HUDEP-2 (cell line): ENCODE data around the gene CTU1.

Experiments
- DNase-seq, 76 experiments: peaks; one replicate each; lab custom pipeline; 2025; ENCODE audit not compliant: unreplicated experiment in 76 of 76; lab: John Stamatoyannopoulos, UW

CTU1 gene

DNA sequence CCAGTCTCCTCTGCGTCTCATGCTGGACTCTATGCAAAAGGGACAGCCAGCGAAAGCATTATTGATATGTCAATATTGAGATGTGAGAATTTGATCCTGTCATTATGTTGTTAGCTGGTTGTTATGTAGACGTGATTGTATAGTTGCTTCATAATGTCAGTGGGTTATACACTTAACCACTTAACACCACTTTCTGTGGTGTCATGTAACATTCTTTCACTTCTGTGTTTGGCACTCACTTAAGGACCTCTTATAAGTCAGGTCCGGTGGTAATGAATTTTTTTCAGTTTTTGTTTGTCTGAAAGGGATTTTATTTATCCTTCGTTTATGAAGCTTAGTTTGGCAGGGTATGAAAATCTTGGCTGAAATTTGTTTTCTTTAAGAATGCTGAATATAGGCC is 26.8 kb upstream of the CTU1 start:
- no peak for DNase-seq

DNA sequence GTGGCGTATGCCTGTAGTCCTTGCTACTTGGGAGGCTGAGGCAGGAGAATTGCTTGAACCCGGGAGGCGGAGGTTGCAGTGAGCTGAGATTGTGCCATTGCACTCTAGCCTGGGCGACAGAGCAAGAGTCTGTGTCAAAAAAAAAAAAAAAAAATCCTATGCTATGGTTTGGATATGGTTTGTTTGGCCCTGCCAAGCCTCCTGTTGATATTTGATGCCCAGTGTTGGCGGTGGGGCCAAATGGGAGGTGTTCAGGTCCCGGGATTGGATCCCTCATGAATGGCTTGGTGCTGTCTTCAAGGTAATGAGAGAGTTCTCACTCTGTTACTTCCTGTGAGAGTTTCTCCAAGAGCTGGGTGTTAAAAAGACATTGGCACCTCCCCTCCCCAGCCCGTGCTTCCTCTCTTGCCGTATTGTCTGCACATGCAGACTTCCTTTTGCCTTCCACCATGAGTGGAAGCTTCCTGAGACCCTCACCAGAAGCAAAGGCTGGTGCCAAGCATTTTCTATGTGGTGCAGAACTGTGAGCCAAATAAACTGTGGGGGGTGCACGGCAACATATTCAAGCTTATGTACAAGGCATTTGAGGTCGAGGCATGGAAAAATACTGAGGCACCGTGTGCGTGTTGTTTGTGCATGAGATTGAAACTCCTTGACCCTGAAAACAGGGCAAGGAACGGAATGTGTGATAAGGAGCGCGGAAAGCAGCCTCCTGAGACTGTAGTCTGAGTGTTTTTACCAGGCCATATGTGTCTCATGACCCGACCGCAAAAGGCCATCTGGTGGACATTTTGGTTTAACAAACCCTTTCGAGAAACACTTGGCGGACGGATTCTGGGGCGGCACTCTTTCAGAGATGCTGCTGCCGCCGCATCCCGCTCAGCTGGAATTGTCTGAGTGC is 23.8 kb upstream of the CTU1 start:
- DNase-seq = peak in 5 of 76 experiments; percentile 5 to 20 (median 8)

DNA sequence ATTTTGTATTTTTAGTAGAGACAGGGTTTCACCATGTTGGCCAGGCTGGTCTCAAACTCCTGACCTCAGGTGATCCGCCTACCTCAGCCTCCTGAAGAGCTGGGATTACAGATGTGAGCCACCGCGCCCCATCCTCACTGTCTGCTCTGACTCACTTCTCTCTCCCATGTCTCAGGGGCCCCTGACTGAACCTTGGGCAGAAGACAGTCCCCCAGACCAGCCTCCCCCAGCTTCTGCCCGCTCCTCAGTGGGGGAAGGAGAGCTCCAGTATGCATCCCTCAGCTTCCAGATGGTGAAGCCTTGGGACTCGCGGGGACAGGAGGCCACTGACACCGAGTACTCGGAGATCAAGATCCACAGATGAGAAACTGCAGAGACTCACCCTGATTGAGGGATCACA is 21.5 kb upstream of the CTU1 start:
- DNase-seq = no peak

DNA sequence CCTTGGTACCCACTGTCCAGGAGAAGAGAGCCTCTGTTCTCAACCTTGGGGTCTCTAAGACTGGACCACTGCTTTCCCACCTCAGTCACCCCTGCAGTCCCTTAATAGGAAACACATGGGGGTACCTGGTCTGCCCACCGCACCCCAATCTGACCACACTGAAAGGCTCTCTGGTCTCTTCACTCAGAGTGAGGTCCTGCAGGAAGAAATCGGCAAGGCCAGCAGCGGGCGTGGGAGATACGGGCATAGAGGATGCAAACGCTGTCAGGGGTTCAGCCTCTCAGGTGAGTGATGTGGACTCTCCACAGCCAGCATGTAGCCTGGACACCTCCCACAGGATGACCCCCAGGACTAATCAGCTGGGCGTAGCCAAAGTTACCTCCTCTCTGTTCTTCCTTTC is 20.0 kb upstream of the CTU1 start:
- no peak for DNase-seq

DNA sequence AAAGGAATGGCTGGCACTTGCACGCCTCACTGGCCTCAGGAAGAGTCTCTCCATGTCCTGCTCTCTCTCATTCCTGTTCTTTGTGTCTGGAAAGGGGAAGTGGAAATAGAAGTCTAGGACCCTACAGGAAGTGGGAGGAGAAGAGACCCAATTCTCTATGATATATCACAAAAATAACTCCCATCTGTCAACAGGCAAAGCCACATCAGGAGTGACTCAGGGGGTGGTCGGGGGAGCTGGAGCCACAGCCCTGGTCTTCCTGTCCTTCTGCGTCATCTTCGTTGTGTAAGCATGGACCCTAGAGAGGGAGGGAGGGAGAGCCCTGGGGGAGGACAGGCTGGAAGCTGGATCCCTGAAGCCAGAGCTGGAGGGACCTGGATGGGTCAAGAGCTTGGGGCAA is 19.5 kb upstream of the CTU1 start:
- DNase-seq = no peak

DNA sequence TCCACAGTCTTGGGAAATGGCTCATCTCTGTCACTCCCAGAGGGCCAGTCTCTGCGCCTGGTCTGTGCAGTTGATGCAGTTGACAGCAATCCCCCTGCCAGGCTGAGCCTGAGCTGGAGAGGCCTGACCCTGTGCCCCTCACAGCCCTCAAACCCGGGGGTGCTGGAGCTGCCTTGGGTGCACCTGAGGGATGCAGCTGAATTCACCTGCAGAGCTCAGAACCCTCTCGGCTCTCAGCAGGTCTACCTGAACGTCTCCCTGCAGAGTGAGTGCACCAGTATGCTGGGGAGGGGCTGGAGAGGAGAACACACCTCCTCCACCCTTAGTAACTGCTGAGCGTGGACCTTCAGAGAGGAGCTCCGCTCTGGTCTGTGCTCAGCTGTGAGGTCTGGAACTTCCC is 18.8 kb upstream of the CTU1 start:
- DNase-seq = no peak

DNA sequence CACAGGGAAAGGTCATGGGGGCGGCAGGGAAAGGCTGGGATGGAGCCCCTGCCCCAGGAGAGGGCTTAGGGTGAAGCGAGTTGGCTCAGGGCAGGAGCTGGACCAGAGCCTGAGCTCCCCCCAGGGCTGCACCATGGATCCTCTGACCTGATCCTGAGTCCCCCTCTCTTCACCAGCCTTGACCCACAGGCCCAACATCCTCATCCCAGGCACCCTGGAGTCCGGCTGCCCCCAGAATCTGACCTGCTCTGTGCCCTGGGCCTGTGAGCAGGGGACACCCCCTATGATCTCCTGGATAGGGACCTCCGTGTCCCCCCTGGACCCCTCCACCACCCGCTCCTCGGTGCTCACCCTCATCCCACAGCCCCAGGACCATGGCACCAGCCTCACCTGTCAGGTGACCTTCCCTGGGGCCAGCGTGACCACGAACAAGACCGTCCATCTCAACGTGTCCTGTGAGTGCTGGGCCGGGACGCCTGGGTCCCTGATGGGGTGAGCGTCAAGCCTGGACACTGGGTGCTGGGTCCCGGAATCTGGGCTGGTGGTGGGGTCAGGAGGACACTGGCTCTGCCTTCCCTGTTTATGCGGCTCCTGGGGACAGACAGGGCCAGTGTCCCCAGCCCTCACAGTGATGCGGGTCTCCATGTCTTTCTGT is 17.3 kb upstream of the CTU1 start:
- DNase-seq = no peak

DNA sequence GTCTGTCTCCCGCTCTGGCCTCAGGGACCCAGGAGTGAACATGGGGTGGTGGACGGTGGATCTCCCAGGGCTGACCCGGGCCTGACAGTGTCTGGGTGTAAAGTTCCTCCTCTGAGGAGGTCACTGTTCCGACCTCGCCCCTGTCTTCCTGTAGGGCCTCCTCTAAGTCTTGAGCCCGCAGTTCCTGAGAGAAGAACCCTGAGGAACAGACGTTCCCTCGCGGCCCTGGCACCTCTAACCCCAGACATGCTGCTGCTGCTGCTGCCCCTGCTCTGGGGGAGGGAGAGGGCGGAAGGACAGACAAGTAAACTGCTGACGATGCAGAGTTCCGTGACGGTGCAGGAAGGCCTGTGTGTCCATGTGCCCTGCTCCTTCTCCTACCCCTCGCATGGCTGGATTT is 16.5 kb upstream of the CTU1 start, which contains the start of gene SIGLEC9:
Gene SIGLEC9 (plus strand): TSS at position 178 of the 400 bp plus-strand sequence. CDS start 69 bp downstream, at position 247.
- DNase-seq = no peak

DNA sequence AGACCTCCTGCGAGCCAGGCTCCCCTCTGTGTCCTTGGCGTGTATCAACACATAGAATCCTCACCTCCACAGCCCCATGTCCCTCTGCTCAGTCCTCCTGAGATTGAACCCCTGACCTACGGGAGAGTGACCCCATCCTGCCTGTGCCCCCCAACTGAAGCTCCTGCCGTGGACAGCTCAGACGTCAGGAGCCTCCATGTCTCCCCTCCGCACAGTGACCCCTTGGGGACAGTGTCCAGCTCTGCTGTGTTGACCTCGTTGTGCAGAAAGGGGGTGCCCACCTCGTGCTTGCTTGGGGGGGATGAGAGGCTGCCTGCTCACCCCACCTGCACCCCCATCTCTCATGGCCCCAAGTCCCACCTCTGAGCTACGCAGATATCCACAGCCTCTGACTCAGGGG is 16.0 kb upstream of the CTU1 start:
- no peak for DNase-seq

DNA sequence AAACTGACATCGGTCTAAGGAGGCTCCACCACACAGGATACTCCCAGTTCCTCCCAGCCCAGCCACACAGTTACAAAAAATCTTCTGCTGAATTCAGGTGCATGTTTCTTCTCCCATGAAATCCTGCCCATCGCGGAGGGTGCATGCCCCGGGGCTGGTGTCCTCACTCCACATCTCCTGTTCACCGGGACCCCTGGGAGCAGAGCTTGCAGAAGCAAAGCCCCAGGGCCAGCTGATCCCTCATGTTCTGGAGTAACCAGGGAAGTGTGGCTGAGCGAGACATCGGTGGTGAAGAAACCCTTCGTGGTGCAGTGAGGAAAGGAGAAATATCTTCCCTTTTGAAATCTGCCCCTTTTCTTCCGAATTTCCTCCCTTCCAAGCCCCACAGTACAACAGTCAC is 15.6 kb upstream of the CTU1 start:
- no peak for DNase-seq

DNA sequence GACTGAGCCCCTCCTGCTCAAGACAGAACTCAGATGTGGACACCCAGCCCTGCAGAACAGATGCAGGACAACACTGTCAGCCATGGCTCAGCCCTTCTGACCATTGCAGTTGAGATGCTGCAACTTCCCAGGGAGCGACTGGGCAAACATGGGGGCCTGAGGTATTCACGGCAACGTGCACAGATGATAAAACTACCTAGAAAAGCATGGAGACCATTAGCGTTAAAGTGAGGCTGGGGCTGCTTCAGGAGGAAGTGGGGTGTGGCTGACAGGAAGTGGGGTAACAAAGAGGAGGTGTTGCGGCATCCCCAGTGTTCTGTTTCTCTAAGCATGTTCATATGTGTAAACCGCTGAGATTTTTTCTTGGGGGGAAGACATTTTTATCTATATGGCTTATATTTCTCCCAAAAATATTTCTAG is 15.2 kb upstream of the CTU1 start:
- no peak for DNase-seq

DNA sequence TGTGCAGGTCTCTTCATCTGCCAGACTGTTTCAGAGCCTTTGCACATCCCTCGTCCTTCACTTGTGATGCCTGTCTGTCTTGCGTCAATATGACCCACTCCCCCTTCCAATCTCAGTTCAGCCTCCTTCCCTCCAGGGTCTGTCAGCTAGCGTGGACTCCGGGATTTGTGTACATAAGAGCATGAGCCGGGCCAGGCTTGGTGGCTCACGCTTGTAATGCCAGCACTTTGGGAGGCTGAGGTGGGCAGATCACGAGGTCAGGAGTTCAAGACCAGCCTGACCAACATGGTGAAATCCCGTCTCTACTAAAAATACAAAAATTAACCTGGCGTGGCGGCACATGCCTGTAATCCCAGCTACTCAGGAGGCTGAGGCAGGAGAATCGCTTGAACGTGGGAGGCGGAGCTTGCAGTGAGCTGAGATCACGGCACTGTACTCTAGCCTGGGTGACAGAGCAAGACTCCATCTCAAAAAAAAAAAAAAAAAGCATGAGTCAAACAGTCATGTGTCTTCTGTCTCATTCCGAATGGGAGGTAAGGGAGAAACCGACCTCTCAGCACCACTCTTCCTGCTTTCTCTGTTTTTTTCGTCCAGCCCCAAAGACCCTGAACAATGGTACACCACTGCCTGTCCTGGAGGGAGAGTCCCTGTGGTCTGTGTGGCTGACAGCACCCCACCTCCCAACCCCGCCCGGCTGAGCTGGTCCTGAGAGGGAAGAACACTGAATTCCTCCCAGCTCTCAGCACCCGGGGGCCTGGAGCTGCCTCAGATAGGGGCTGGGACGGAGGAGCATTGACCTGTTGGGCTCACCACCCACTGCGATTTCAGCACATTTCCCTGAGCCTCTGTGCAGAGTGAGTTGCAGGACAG is 14.1 kb upstream of the CTU1 start:
- no peak for DNase-seq

DNA sequence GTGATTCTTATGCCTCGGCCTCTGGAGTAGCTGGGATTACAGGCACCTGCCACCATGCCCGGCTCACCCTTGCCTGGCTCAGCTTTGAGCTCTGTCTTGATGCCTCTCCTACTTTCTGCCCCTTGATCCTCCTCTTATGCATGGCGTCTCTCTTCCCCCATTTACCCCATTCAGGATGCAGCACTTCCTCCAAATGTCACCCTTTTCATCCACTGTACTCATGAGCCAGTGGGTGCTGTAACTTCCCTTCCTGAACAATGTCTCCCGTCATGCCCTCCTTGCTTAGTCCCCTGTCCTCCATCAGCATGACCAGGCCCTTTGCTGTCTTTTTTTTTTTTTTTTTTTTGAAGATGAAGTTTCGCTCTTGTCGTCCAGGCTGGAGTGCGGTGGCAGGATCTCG is 13.0 kb upstream of the CTU1 start:
- no peak for DNase-seq

DNA sequence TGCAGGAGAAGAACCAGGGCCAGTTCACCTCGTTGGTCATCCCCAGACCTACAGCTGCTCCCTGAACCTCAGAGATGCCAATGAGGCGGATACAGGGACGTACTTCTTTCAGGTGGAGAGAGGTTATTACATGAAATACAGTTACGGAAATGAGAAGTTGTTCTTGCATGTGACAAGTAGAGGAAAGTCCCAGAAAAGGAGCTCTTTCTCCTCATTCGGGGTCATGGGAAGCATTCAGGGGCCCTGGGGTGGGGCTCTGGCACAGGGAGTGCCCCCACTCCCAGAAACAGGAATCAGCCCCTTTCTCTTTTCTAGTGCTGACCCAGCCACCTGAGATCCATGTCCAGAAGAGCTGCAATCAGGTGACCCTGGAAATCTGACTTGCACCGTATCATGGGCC is 12.0 kb upstream of the CTU1 start:
- no peak for DNase-seq

DNA sequence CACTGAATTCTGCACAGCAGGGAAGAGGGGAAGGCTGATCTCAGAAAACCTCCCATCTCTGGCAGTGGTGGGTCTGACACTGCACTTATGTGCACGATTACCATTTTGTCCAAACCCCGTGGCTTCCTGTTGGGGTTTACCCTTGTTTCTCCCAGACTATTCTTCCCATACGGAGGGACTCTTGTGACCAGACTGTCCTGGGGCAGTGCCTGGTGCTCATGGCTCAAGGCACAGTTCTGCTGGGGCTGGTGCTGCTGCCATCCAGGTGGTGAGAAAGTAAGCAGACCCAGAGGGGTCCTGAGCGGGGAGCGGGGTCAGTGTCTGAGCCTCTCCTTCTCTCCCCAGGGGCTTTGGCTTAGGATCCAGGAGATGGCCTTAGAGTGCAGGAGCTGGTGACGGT is 11.4 kb upstream of the CTU1 start:
- DNase-seq = no peak

DNA sequence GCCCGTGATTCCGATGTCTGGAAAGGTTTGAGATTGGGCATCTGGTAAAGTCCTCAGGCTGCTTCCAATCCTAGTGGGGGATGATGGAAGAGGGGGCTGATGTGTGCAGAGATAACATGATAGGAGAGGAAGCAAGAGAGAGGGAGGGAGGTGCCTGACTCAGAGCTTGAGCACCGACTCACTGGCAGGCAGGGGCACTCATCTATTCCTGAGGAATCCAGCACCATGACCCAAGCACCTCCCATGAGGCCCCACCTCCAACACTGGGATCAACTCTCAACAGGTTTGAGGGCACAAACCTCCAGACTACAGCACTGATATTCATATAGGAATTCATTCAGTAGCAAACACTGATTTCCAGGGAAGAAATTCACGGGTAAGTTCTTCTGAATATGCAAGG is 10.9 kb upstream of the CTU1 start:
- no peak for DNase-seq

DNA sequence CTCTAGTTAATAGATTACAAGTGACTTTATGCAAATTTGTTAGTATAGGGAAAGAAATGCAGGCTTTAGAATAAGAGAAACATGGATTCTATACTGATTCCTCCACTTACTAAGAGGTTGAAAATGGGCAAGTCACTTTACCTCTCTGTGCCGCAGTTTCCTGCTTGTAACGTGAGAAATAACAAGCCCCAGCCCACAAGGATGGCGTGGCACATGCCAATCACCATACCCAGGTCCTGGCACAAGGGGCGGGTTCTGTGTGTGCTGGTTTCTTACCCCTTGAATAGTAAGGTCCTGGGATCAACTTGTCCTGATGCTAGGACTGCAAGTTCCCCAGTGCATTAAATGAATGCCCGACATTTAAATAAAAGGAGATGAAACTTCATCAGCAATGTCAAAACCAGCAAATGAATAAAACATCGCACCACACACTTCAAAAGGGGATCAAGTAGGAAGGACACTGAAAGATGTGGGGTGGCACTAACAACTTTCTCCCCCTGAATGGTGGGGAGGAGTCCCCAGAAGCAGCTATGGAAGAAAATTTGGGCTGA is 8.6 kb upstream of the CTU1 start:
- no peak for DNase-seq

DNA sequence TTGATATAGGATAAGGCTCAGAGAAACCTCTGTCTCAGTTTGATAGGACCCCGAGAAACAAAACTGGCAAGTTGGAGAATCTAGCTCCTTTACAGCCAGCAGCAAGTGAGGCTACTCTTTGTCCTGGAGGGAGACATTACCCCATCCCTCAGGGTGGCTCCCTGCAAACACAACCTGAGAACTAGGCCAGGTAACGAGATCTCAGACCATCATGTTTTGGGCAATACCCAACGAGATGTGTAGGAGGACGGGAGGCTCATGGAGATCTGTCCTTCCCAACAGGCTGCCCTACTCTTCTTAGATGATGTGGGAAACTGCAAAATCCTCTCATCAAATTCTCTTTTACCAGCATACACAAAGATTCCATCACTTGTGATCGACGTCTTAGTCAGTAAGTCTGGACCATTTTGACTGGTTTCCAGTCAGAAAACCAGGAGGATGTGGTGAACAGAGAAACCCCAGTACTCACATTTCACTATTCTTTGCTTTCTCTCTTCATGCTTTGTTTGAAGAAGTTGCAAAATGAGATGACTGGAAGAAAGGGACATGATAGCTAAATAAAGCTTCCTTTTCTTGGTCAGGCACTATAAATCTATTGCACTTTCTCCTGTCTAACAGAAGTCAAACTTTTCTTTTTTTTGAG is 6.0 kb upstream of the CTU1 start:
- no peak for DNase-seq

DNA sequence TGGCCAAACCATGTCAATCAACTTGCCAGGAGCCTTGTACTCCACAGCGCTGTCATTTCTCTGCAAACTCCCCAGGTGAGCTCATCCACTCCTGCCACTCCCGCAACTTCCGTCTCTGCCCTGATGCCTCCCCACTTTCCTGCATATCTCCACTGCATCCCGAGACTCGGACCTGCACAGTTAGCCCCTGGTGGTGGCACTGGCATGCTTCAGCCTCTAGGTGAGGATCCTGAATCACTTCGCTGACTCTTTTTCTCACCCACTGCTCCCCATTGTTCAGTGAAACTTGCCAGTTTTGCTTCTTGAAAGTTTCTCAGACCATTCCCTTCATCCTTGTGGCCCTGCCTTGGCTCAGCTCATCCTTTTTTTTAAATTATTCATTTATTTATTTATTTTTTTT is 3.4 kb upstream of the CTU1 start:
- no peak for DNase-seq

DNA sequence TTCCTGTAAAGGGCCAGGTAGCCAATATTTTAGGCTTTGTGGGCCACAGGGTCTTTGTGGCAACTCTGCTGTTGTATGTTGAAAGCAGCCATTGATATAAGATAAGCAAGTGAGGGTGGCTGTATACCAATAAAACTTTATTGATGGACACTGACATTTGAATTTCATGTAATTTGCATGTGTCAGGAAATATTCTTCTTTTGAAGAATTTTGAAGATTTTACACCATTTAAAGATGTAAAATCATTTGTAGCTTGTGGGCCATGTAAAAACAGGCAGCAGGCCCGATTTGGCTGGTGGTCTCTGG is 2.4 kb upstream of the CTU1 start:
- DNase-seq = no peak

DNA sequence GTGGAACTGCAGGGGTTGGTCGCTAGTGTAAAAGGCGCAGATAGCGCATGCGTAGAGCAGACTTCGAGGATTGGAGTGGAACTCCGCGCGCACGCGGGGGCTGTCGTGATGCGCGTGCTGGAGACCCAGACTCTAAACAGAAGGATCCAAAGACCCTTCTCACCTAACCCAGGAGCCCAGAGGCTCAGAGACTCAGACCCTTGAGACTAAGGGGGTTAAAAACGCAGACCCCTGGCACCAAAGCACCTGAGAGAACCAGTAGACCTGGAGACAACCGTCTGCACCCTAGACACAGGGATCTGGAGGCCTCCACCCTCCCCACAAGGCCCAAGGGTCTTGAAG is 567 bp upstream of the CTU1 start:
- DNase-seq = no peak
